GM19438 (cell line): ENCODE data around the gene ZBTB37.
"Not testable (repeated sequence)": the region's sequence is repeated elsewhere in the genome, so short reads cannot be mapped to it uniquely, and the experiment has no call there.

Source experiments
- ATAC-seq: cut with Tn5 transposase; IDR thresholded peaks from one replicate; pipeline ENCODE4 v1.9.1; 2021; ENCODE audit warnings: low read depth; ENCODE audit not compliant: unreplicated experiment

ZBTB37 gene, protein sequence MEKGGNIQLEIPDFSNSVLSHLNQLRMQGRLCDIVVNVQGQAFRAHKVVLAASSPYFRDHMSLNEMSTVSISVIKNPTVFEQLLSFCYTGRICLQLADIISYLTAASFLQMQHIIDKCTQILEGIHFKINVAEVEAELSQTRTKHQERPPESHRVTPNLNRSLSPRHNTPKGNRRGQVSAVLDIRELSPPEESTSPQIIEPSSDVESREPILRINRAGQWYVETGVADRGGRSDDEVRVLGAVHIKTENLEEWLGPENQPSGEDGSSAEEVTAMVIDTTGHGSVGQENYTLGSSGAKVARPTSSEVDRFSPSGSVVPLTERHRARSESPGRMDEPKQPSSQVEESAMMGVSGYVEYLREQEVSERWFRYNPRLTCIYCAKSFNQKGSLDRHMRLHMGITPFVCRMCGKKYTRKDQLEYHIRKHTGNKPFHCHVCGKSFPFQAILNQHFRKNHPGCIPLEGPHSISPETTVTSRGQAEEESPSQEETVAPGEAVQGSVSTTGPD

GRCh38 chr1:173868266-173869020, at the start of gene ZBTB37:
ZBTB37 (plus strand) TSS chr1:173868380; CDS start chr1:173870226, 1,846 bp downstream.
- peak; percentile 60 for ATAC-seq

DNA sequence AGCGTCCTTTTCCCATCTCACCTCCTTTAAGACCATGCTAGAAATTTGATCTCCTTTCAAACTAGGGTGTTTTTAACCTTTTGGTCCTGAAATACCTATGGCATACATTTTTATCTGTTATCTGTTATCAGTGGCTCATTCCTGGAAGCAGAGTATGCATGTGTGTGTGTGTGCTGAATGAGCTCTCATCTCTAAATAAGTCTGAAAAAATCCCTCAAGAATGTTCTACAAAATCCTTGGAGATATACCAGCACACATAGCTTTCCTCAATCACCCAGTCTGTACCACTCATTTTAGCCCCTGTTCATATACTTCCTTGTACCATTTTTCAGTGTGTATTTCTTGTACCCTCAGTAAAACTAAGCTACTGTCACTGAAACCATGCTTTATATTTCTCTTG, 49.7 kb upstream of the ZBTB37 start:
- no peak for ATAC-seq

DNA sequence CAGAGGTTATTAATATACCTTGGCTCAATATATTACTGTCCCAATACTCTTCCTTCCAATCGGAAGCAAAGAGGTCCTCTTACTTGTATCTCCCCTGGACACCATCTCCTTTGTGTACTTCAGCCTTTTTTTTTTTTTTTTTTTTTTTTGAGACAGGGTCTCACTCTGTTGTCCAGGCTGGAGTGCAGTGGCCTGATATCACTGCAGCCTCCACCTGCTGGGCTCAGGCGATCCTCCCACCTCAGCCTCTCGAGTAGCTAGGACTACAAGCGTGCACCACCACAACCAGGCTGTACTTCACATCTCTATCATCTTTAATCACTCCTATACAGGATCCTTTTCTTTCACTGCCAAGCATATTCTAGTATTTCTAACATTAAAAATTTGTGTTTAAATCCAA, 46.5 kb upstream of the ZBTB37 start:
- no peak for ATAC-seq

GRCh38 chr1:173823781-173824314, 44.3 kb upstream of the ZBTB37 start:
- peak; percentile 38 for ATAC-seq

- ATAC-seq: peak; percentile 77
These were observed 43.7 kb upstream of the ZBTB37 start, which contains the start of the genes CENPL and DARS2 for GRCh38 chr1:173824315-173825081. CENPL (minus strand) TSS chr1:173824883; CDS start chr1:173811299, 13,584 bp downstream. DARS2 (plus strand) TSS chr1:173824673; CDS start chr1:173825230, 557 bp downstream.

DNA sequence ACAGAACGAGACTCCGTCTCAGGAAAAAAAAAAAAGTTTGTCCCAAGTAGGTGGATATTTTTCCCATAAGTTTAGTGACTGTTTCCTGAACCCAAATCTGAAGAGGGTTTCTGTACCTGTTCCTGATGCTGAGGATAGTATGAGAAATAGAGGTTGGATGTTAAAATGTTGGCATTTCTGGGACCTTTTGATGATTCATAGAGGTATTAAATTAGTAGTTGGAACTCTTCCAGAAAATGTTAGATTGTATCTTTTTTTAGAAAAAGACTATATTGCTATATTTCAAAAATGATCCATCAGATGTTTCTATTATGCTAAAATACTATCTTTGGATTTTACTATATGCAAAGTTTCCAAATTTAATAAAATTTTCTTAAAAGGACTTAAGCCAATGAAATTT, 40.6 kb upstream of the ZBTB37 start:
- ATAC-seq: no peak

DNA sequence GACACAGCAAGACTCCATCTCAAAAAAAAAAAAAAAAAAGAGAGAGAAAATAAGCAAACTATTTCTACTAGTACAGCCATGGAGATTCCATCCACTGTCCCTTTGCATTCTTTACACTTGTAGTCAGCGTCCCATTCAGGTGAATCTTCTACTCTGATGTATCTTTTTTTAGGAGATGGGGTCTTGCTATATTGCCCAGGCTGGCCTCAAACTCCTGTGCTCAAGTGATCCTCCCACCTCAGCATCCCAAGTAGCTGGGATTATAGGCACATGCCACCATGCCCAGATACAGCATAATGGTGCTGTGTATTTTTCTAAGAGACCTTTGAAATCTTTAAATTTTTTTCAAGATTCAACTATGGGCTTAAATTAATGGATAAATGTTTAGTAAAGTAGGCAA, 35.4 kb upstream of the ZBTB37 start:
- ATAC-seq: no peak

GRCh38 chr1:173852105-173852504, 16.1 kb upstream of the ZBTB37 start:
- no peak for ATAC-seq

GRCh38 chr1:173853074-173853473, 15.1 kb upstream of the ZBTB37 start:
- ATAC-seq: no peak

- ATAC-seq: no peak
These were observed 12.2 kb upstream of the ZBTB37 start for GRCh38 chr1:173856014-173856413.

DNA sequence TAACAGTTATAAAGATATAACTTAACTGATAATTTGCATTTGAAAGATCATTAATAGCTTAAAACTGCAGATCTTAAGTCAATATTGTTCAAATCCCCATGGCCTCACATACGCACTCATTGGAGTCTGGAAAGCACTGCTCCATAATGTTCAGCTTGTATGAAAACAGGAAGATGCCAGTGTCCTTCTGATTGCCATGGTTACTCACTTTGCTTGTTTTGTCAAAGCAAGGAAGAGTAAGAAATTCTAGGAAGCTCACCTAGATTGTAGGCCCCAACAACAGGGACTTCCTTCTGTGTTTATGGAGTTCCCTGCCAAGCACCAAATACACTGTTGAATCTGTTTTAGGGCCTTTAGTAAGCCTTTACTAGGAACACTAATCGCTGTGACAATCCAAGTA, 11.3 kb upstream of the ZBTB37 start:
- ATAC-seq: no peak

DNA sequence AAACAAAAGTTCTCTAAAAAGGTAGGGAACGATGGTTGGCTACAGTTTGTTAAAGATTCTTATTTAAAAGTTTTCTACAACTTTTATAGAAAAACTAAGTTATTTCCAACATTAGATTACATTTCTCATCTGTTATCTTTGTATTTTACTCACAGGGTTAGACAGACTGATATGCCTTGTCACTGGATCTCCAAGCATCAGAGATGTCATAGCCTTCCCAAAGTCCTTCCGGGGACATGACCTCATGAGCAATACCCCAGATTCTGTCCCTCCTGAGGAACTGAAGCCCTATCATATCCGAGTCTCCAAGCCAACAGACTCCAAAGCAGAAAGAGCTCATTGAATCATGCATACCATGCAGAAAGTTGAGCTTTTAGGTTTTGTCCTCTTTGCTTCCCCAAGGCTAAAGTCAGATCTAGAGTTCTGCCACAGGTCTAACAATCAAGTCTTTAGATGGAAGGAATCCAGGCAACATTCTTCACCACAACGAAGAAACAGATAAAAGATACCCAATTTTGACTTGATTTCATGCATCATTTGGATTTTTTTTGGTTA, 10.7 kb upstream of the ZBTB37 start:
- no peak for ATAC-seq

GRCh38 chr1:173859547-173859946, 8.6 kb upstream of the ZBTB37 start:
- ATAC-seq: not testable (repeated sequence)

DNA sequence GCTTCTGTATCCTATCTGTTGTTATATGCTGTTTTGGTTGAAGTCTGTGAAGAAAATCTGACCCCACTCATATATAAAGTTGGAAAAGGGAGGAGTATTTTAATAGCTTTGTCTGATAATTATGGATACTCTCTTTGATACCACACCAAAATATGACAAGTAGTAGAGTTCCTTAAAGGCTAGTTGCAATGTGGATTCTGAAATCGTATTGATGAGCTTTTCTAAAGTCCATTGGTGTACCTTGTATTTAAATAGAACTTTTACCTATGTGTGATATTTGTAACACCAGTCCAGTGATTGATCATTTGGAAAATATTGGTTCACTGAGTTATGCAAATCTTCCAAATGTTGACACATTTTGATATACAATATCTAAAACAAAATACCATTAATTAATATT, 8.1 kb upstream of the ZBTB37 start:
- ATAC-seq: no peak

DNA sequence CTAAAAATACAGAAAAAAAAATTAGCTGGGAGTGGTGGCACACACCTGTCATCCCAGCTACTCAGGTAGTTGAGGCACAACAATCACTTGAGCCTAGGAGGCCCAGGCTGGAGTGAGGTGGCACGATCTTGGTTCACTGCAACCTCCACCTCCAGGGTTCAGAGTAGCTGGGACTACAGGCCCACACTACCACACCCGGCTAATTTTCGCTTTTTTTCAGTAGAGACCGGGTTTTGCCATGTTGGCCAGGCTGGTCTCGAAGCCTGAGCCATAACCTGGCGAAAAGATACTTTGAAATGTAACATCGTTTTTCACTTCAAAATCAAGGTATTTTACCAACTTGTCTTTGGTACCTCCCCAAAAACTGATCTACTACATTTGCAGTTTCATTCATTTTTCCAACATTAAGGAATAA, 6.4 kb upstream of the ZBTB37 start:
- ATAC-seq: no peak

- ATAC-seq: not testable (repeated sequence)
These were observed 5.9 kb upstream of the ZBTB37 start for GRCh38 chr1:173862146-173862768.

GRCh38 chr1:173862769-173863223, 5.4 kb upstream of the ZBTB37 start:
- no peak for ATAC-seq

- no peak for ATAC-seq
These were observed 4.7 kb upstream of the ZBTB37 start for GRCh38 chr1:173863224-173864161.
